CD8-positive, alpha-beta memory T cell (primary cell): ENCODE measurements around the gene SLC19A3. TPM values are rescaled to one million over a fixed set of nuclear protein-coding genes. Genes with fewer than 3 reads are reported as not detected.
"Not testable (repeated sequence)": the region's sequence is repeated elsewhere in the genome, so short reads cannot be mapped to it uniquely, and the experiment has no call there.

Experiments
- CTCF ChIA-PET: fragments of 350-600 bp; sonication (Branson Sonifier 250); formaldehyde crosslinking; loops from one replicate; lab custom pipeline; 2021; ENCODE audit warnings: antibody characterized with exemption; lab: Charles Lee
- POLR2A ChIA-PET: fragments of 350-600 bp; sonication (Branson Sonifier 250); formaldehyde crosslinking; loops from one replicate; lab custom pipeline; 2021; ENCODE audit warnings: antibody characterized with exemption; lab: Charles Lee
- DNase-seq, 5 donors: peaks; one replicate each; pipeline versions ENCODE4 v3.0.0 to v3.0.0-alpha.2; 2020 to 2022; ENCODE audit warnings: mixed read lengths in 1 of 5
- H3K27ac ChIP-seq: one replicate; pipeline ENCODE4 v1.7.0; 2013; ENCODE audit warnings: low read depth, mild to moderate bottlenecking, low read length, moderate library complexity
- H3K27me3 ChIP-seq: 2 replicates; pipeline ENCODE4 v1.7.0; 2013; ENCODE audit warnings: low read length, mild to moderate bottlenecking; ENCODE audit not compliant: insufficient read depth, poor library complexity, severe bottlenecking
- H3K36me3 ChIP-seq: 2 replicates; pipeline ENCODE4 v1.7.0; 2013; ENCODE audit warnings: mild to moderate bottlenecking, low read length, moderate library complexity; ENCODE audit not compliant: insufficient read depth
- H3K4me1 ChIP-seq: 2 replicates; pipeline ENCODE4 v1.7.0; 2013; ENCODE audit warnings: mild to moderate bottlenecking, low read length, moderate library complexity; ENCODE audit not compliant: insufficient read depth
- H3K4me3 ChIP-seq: 2 replicates; pipeline ENCODE4 v1.7.0; 2013; ENCODE audit warnings: mild to moderate bottlenecking, low read length
- H3K9me3 ChIP-seq: 2 replicates; pipeline ENCODE4 v1.7.0; 2013; ENCODE audit warnings: mild to moderate bottlenecking, low read length
- H3K27ac Mint-ChIP-seq, 8 donors: one replicate each; pipeline ENCODE4 v1.8.0; 2020 to 2021; ENCODE audit warnings: mixed read lengths in 8 of 8, mild to moderate bottlenecking in 6 of 8, inconsistent platforms in 3 of 8, moderate library complexity in 3 of 8
- H3K27me3 Mint-ChIP-seq, 2 donors: one replicate each; pipeline ENCODE4 v1.8.0; 2020 to 2021; ENCODE audit warnings: mixed read lengths in 2 of 2, mild to moderate bottlenecking in 1 of 2, moderate library complexity in 1 of 2
- H3K36me3 Mint-ChIP-seq, 3 donors: one replicate each; pipeline ENCODE4 v1.8.0; 2020 to 2021; ENCODE audit warnings: mixed read lengths in 3 of 3, inconsistent platforms in 1 of 3, mild to moderate bottlenecking in 1 of 3
- H3K4me1 Mint-ChIP-seq, 3 donors: one replicate each; pipeline ENCODE4 v1.8.0; 2020 to 2021; ENCODE audit warnings: mixed read lengths in 3 of 3, inconsistent platforms in 1 of 3, mild to moderate bottlenecking in 1 of 3
- H3K4me3 Mint-ChIP-seq, 7 donors: one replicate each; pipeline ENCODE4 v1.8.0; 2020 to 2021; ENCODE audit warnings: mixed read lengths in 7 of 7, mild to moderate bottlenecking in 6 of 7, moderate library complexity in 4 of 7, inconsistent platforms in 2 of 7
- H3K9me3 Mint-ChIP-seq, 5 donors: one replicate each; pipeline ENCODE4 v1.8.0; 2020 to 2022; ENCODE audit warnings: mixed read lengths in 5 of 5, mild to moderate bottlenecking in 3 of 5, moderate library complexity in 2 of 5, inconsistent platforms in 1 of 5
- polyA plus RNA-seq: library from polyadenylated mRNA; unstranded; fragments of 300-500 nt; fragmentation: Illumina TruSeq; gene quantifications from one replicate; pipeline ENCODE4 v1.2.3, GENCODE V29; 2021
- total RNA-seq, 2 experiments: library from RNA; stranded (reverse); gene quantifications; one replicate each; pipeline ENCODE4 v1.2.3, GENCODE V29; 2021

Gene SLC19A3
- total and polyA plus RNA-seq, 3 experiments from 2014 or later: not detected

- Mint-ChIP-seq H3K9me3 (no peaks in the 10 kb centered on the region), H3K4me1 (no peaks in the 10 kb centered on the region), H3K36me3 (peaks cover 0 to 2% (median 0%) of the 10 kb centered on the region in 3 donors), H3K4me3 (no peak within 1 kb of the TSS), H3K27ac (no peak within 1 kb of the TSS), H3K27me3 (peaks cover 3 to 4% of the 10 kb centered on the region in 2 donors)
- Histone ChIP-seq H3K27me3 (no peaks in the 10 kb centered on the region), H3K4me3 (no peak within 1 kb of the TSS), H3K36me3 (no peaks in the 10 kb centered on the region), H3K9me3 (no peaks in the 10 kb centered on the region), H3K4me1 (no peaks in the 10 kb centered on the region), H3K27ac (no peak within 1 kb of the TSS)
- no peak for DNase-seq
- ChIA-PET POLR2A (no interaction called here), CTCF (no interaction called here)
Measured at GRCh38 chr2:227745594-227745993, 27.8 kb upstream of the SLC19A3 start, which contains the start of gene SCYGR8. SCYGR8 (plus strand) TSS chr2:227745894; CDS start chr2:227745894, 0 bp downstream.

- H3K4me1 ChIP-seq, DNase-seq, H3K9me3 ChIP-seq, H3K36me3 Mint-ChIP-seq, H3K4me3 ChIP-seq, H3K36me3 ChIP-seq, H3K27ac ChIP-seq, CTCF ChIA-PET, H3K9me3 Mint-ChIP-seq, H3K4me3 Mint-ChIP-seq, H3K27me3 ChIP-seq, H3K4me1 Mint-ChIP-seq, POLR2A ChIA-PET, H3K27ac Mint-ChIP-seq: not testable (repeated sequence)
- H3K27me3 Mint-ChIP-seq: peaks cover 3 to 12% of the 10 kb centered on the region in 2 donors
Measured at GRCh38 chr2:227740705-227741104, 22.9 kb upstream of the SLC19A3 start.

- Mint-ChIP-seq H3K27ac (no peak overlapping the region), H3K4me3 (no peak overlapping the region), H3K4me1 (no peaks in the 10 kb centered on the region), H3K9me3 (no peaks in the 10 kb centered on the region), H3K27me3 (peaks cover 3 to 12% of the 10 kb centered on the region in 2 donors), H3K36me3 (no peaks in the 10 kb centered on the region)
- Histone ChIP-seq H3K27ac (no peak overlapping the region), H3K27me3 (no peaks in the 10 kb centered on the region), H3K36me3 (no peaks in the 10 kb centered on the region), H3K4me1 (no peaks in the 10 kb centered on the region), H3K9me3 (no peaks in the 10 kb centered on the region), H3K4me3 (no peak overlapping the region)
- ChIA-PET CTCF (no interaction called here), POLR2A (no interaction called here)
- no peak for DNase-seq
Measured at GRCh38 chr2:227739351-227739750, 21.5 kb upstream of the SLC19A3 start.

GRCh38 chr2:227728035-227728434, 10.2 kb upstream of the SLC19A3 start, which contains the start of gene SCYGR7:
SCYGR7 (plus strand) TSS chr2:227728335; CDS start chr2:227728335, 0 bp downstream.
- no peaks in the 10 kb centered on the region for H3K36me3 ChIP-seq
- H3K4me3 ChIP-seq: no peak within 1 kb of the TSS
- DNase-seq: no peak
- no peaks in the 10 kb centered on the region for H3K27me3 ChIP-seq
- no peak within 1 kb of the TSS for H3K27ac ChIP-seq
- H3K4me1 Mint-ChIP-seq: no peaks in the 10 kb centered on the region
- H3K36me3 Mint-ChIP-seq: no peaks in the 10 kb centered on the region
- no peak within 1 kb of the TSS for H3K4me3 Mint-ChIP-seq
- peaks cover 8 to 21% of the 10 kb centered on the region in 2 donors for H3K27me3 Mint-ChIP-seq
- H3K9me3 ChIP-seq: no peaks in the 10 kb centered on the region
- peaks cover 0 to under 1% (median 0%) of the 10 kb centered on the region in 5 donors for H3K9me3 Mint-ChIP-seq
- H3K4me1 ChIP-seq: no peaks in the 10 kb centered on the region
- ChIA-PET CTCF (no interaction called here), POLR2A (no interaction called here)
- H3K27ac Mint-ChIP-seq: no peak within 1 kb of the TSS

GRCh38 chr2:227724394-227725039, 6.7 kb upstream of the SLC19A3 start, which contains the start of gene SCYGR6:
SCYGR6 (minus strand) TSS chr2:227724757; CDS start chr2:227724757, 0 bp downstream.
- no peaks in the 10 kb centered on the region for H3K27me3 ChIP-seq
- no peak for DNase-seq
- CTCF ChIA-PET: no interaction called here
- Mint-ChIP-seq H3K4me1 (no peaks in the 10 kb centered on the region), H3K4me3 (no peak within 1 kb of the TSS), H3K27ac (no peak within 1 kb of the TSS), H3K9me3 (no peaks in the 10 kb centered on the region), H3K36me3 (no peaks in the 10 kb centered on the region), H3K27me3 (peaks cover 11 to 43% of the 10 kb centered on the region in 2 donors)
- H3K36me3 ChIP-seq: no peaks in the 10 kb centered on the region
- no peaks in the 10 kb centered on the region for H3K9me3 ChIP-seq
- no peaks in the 10 kb centered on the region for H3K4me1 ChIP-seq
- H3K4me3 ChIP-seq: no peak within 1 kb of the TSS
- H3K27ac ChIP-seq: no peak within 1 kb of the TSS
- POLR2A ChIA-PET: no interaction called here

GRCh38 chr2:227722821-227723220, 5.0 kb upstream of the SLC19A3 start:
- H3K27me3 Mint-ChIP-seq: peaks cover 14 to 38% of the 10 kb centered on the region in 2 donors
- H3K27ac ChIP-seq, H3K9me3 Mint-ChIP-seq, H3K4me3 Mint-ChIP-seq, H3K27me3 ChIP-seq, H3K9me3 ChIP-seq, CTCF ChIA-PET, DNase-seq, H3K36me3 Mint-ChIP-seq, H3K4me1 ChIP-seq, H3K4me3 ChIP-seq, H3K36me3 ChIP-seq, H3K4me1 Mint-ChIP-seq, H3K27ac Mint-ChIP-seq, POLR2A ChIA-PET: not testable (repeated sequence)

- CTCF ChIA-PET: no interaction called here
Measured at GRCh38 chr2:227720680-227721079, 2.9 kb upstream of the SLC19A3 start.

GRCh38 chr2:227719641-227720040, 1.8 kb upstream of the SLC19A3 start:
- Histone ChIP-seq H3K27me3 (no peaks in the 10 kb centered on the region), H3K36me3 (no peaks in the 10 kb centered on the region), H3K4me3 (no peak overlapping the region), H3K4me1 (no peaks in the 10 kb centered on the region), H3K27ac (no peak overlapping the region), H3K9me3 (no peaks in the 10 kb centered on the region)
- no peaks in the 10 kb centered on the region for H3K36me3 Mint-ChIP-seq
- peaks cover 23 to 44% of the 10 kb centered on the region in 2 donors for H3K27me3 Mint-ChIP-seq
- DNase-seq: no peak
- H3K27ac Mint-ChIP-seq: no peak overlapping the region
- CTCF ChIA-PET: no interaction called here
- H3K4me1 Mint-ChIP-seq: peaks cover 0 to 3% (median 2%) of the 10 kb centered on the region in 3 donors
- POLR2A ChIA-PET: no interaction called here
- no peak overlapping the region for H3K4me3 Mint-ChIP-seq
- H3K9me3 Mint-ChIP-seq: no peaks in the 10 kb centered on the region

More at GRCh38 chr2:227720680-227721079, 2.9 kb upstream of the SLC19A3 start:
- H3K27me3 ChIP-seq: no peaks in the 10 kb centered on the region
- Mint-ChIP-seq H3K4me1 (peaks cover 0 to 3% (median 2%) of the 10 kb centered on the region in 3 donors), H3K9me3 (no peaks in the 10 kb centered on the region), H3K36me3 (no peaks in the 10 kb centered on the region), H3K4me3 (no peak overlapping the region), H3K27me3 (peaks cover 23 to 44% of the 10 kb centered on the region in 2 donors), H3K27ac (no peak overlapping the region)
- H3K9me3 ChIP-seq: no peaks in the 10 kb centered on the region
- no peaks in the 10 kb centered on the region for H3K4me1 ChIP-seq
- no peak for DNase-seq
- no peak overlapping the region for H3K4me3 ChIP-seq
- H3K27ac ChIP-seq: no peak overlapping the region
- POLR2A ChIA-PET: no interaction called here
- H3K36me3 ChIP-seq: no peaks in the 10 kb centered on the region
